HEK293 (cell line): ENCODE results near the gene PLEKHO2.
A peak's percentile ranks its signal among the peaks of the same experiment; 100 is the strongest.

Experiments
- ZBTB1 ChIP-seq: fragments of 450-650 bp; formaldehyde crosslinking; IDR thresholded peaks from 2 replicates; pipeline ENCODE4 v1.5.1; 2016; ENCODE audit warnings: missing biosample characterization, missing genetic modification characterization
- ZBTB8A ChIP-seq: fragments of 450-650 bp; formaldehyde crosslinking; IDR thresholded peaks from 2 replicates; pipeline ENCODE4 v1.5.1; 2016; ENCODE audit warnings: missing biosample characterization, missing genetic modification characterization
- ZFP3 ChIP-seq: fragments of 450-650 bp; formaldehyde crosslinking; IDR thresholded peaks from 2 replicates; pipeline ENCODE4 v1.5.1; 2016; ENCODE audit warnings: low read depth, missing biosample characterization, missing genetic modification characterization
- ZNF175 ChIP-seq: fragments of 450-650 bp; formaldehyde crosslinking; IDR thresholded peaks from 2 replicates; pipeline ENCODE4 v1.5.1; 2016; ENCODE audit warnings: missing biosample characterization, missing genetic modification characterization
- ZNF692 ChIP-seq: fragments of 450-650 bp; formaldehyde crosslinking; IDR thresholded peaks from 2 replicates; pipeline ENCODE4 v1.5.1; 2016; ENCODE audit warnings: missing biosample characterization, missing genetic modification characterization
- ZNF768 ChIP-seq: fragments of 450-650 bp; formaldehyde crosslinking; IDR thresholded peaks from 2 replicates; pipeline ENCODE4 v1.5.1; 2018; ENCODE audit warnings: missing biosample characterization, mild to moderate bottlenecking, missing genetic modification characterization
- TF ChIP-seq, protein P1 (sequence below): fragments of 450-650 bp; formaldehyde crosslinking; IDR thresholded peaks from 2 replicates; pipeline ENCODE4 v1.5.1; 2016; ENCODE audit warnings: missing biosample characterization, missing genetic modification characterization

GRCh38 chr15:64883997-64884511 lies 42.3 kb downstream of the PLEKHO2 start:
- TF ChIP-seq ZFP3 (tag by site-specific recombination) = no peak
- no peak for TF ChIP-seq ZNF768 (tag by site-specific recombination)
- no peak for TF ChIP-seq ZNF692 (tag by site-specific recombination)
- TF ChIP-seq, protein P1, sequence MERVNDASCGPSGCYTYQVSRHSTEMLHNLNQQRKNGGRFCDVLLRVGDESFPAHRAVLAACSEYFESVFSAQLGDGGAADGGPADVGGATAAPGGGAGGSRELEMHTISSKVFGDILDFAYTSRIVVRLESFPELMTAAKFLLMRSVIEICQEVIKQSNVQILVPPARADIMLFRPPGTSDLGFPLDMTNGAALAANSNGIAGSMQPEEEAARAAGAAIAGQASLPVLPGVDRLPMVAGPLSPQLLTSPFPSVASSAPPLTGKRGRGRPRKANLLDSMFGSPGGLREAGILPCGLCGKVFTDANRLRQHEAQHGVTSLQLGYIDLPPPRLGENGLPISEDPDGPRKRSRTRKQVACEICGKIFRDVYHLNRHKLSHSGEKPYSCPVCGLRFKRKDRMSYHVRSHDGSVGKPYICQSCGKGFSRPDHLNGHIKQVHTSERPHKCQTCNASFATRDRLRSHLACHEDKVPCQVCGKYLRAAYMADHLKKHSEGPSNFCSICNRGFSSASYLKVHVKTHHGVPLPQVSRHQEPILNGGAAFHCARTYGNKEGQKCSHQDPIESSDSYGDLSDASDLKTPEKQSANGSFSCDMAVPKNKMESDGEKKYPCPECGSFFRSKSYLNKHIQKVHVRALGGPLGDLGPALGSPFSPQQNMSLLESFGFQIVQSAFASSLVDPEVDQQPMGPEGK (tag by site-specific recombination) = peak; percentile 23; the same call in 1 of the 2 replicates
- TF ChIP-seq ZBTB8A (tag by site-specific recombination) = 0 out of 2 replicates have a peak, but pooled peaks have one; percentile 46
- no peak for TF ChIP-seq ZBTB1 (tag by site-specific recombination)
- TF ChIP-seq ZNF175 (tag by site-specific recombination) = no peak
